ENCODE measurements around the gene KDM4C. TPM values are rescaled to one million over a fixed set of nuclear protein-coding genes. Genes with fewer than 3 reads are reported as not detected.
A peak's percentile ranks its signal among the peaks of the same experiment; 100 is the strongest.

KDM4C gene
- total and polyA plus RNA-seq, 7 donors, result 16.4 to 33.5 (median 28.8) TPM

- Histone ChIP-seq H3K4me3 (peak overlapping the region; percentile 74 to 99 (median 89)), H3K36me3 (no peaks in the 10 kb centered on the region), H3K27me3 (no peaks in the 10 kb centered on the region), H3K9me3 (no peaks in the 10 kb centered on the region), H3K4me1 (peaks cover 0 to 19% (median 10%) of the 10 kb centered on the region in 4 donors), H3K27ac (peak overlapping the region; percentile 95 to 99 (median 98))
- intact Hi-C loops (cut with DNase I), result loop anchor here (1.0 to 5.0 kb wide), 4 partner anchors 76 to 1130 kb away; partner anchors contain the start of genes RIC1 and UHRF2
- DNase-seq, result no peak
- 0 to 1% methylated on average over 14 of the region's 14 CpGs for WGBS, 2 donors
- TF ChIP-seq POLR2AphosphoS5 (IDR thresholded peaks at IDR 0.05) (no peak), POLR2A (IDR thresholded peaks at IDR 0.05) (no peak), EP300 (IDR thresholded peaks at IDR 0.05) (no peak), CTCF (IDR thresholded peaks at IDR 0.05) (no peak)
Measured at GRCh38 chr9:6757132-6757455, 679 bp upstream of the KDM4C start.

GRCh38 chr9:6758248-6758497, 400 bp downstream of the KDM4C start:
- Histone ChIP-seq H3K27me3 (no peaks in the 10 kb centered on the region), H3K4me1 (peaks cover 0 to 19% (median 10%) of the 10 kb centered on the region in 4 donors), H3K9me3 (no peaks in the 10 kb centered on the region), H3K36me3 (no peaks in the 10 kb centered on the region), H3K4me3 (peak overlapping the region; percentile 74 to 99 (median 89)), H3K27ac (peak overlapping the region; percentile 95 to 99 (median 98))
- TF ChIP-seq POLR2AphosphoS5 (IDR thresholded peaks at IDR 0.05), result no peak
- no peak for TF ChIP-seq EP300 (IDR thresholded peaks at IDR 0.05)
- TF ChIP-seq POLR2A (IDR thresholded peaks at IDR 0.05), result no peak
- no peak for TF ChIP-seq CTCF (IDR thresholded peaks at IDR 0.05)
- DNase-seq, result peak; percentile 79
- intact Hi-C loops (cut with DNase I), result loop anchor here (1.0 to 5.0 kb wide), 3 partner anchors 54 to 1131 kb away; partner anchors contain the start of gene RIC1
- WGBS, 2 donors, result 0% methylated on average over 35 of the region's 35 CpGs

- no peaks in the 10 kb centered on the region for H3K9me3 ChIP-seq
- DNase-seq, result peak; percentile 80
- intact Hi-C loops (cut with DNase I), result loop anchor here (1.0 to 5.0 kb wide), 3 partner anchors 54 to 1131 kb away; partner anchors contain the start of gene RIC1
- WGBS, 2 donors, result 0 to 1% methylated on average over 42 of the region's 42 CpGs
- TF ChIP-seq POLR2A (IDR thresholded peaks at IDR 0.05) (no peak), EP300 (IDR thresholded peaks at IDR 0.05) (no peak), POLR2AphosphoS5 (IDR thresholded peaks at IDR 0.05) (peak in 3 of 4 donors; percentile 12 to 39 (median 31)), CTCF (IDR thresholded peaks at IDR 0.05) (peak in 1 of 4 experiments; percentile 7)
- no peaks in the 10 kb centered on the region for H3K27me3 ChIP-seq
- peak overlapping the region; percentile 74 to 99 (median 89) for H3K4me3 ChIP-seq
- peak overlapping the region; percentile 95 to 99 (median 98) for H3K27ac ChIP-seq
- no peaks in the 10 kb centered on the region for H3K36me3 ChIP-seq
- peaks cover 0 to 19% (median 10%) of the 10 kb centered on the region in 4 donors for H3K4me1 ChIP-seq
Measured at GRCh38 chr9:6758498-6759184, 868 bp downstream of the KDM4C start.

- H3K9me3 ChIP-seq, result no peaks in the 10 kb centered on the region
- H3K4me3 ChIP-seq, result peak overlapping the region; percentile 74 to 99 (median 89)
- no peaks in the 10 kb centered on the region for H3K36me3 ChIP-seq
- no peaks in the 10 kb centered on the region for H3K27me3 ChIP-seq
- DNase-seq, result no peak
- peaks cover 0 to 19% (median 11%) of the 10 kb centered on the region in 4 donors for H3K4me1 ChIP-seq
- TF ChIP-seq CTCF (IDR thresholded peaks at IDR 0.05) (no peak), POLR2AphosphoS5 (IDR thresholded peaks at IDR 0.05) (no peak), EP300 (IDR thresholded peaks at IDR 0.05) (no peak), POLR2A (IDR thresholded peaks at IDR 0.05) (no peak)
- intact Hi-C loops (cut with DNase I), result loop anchor here (5.0 kb wide), 2 partner anchors 752 to 1132 kb away; partner anchors contain the start of gene RIC1
- WGBS, 2 donors, result 8 to 29% methylated on average over 27 of the region's 27 CpGs
- peak overlapping the region; percentile 95 to 99 (median 98) for H3K27ac ChIP-seq
Measured at GRCh38 chr9:6759185-6759977, 1.6 kb downstream of the KDM4C start.

All from sigmoid colon (tissue), 7 donors.